SK-N-SH treated with all-trans-retinoic acid at 6 μM for 48 hours (cell line): ENCODE results near the gene LAMB4.

Experiments
- ATAC-seq: fragments of 200-7000 bp; cut with Tn5 transposase; 3 replicates; pipeline ENCODE4 v1.9.1; 2020; ENCODE audit warnings: mild to moderate bottlenecking, moderate library complexity
- ARNTL ChIP-seq: fragments of 450-650 bp; formaldehyde crosslinking; IDR thresholded peaks from 2 replicates; pipeline ENCODE4 v1.5.0; 2020; ENCODE audit warnings: low read depth, mild to moderate bottlenecking, moderate library complexity, borderline replicate concordance
- CREB5 ChIP-seq: fragments of 250-450 bp; sonication (Bioruptor Pico); IDR thresholded peaks from 2 replicates; pipeline ENCODE4 v1.5.1; 2020; ENCODE audit warnings: low read depth, mild to moderate bottlenecking, moderate library complexity
- CSRNP3 ChIP-seq: fragments of 250-450 bp; sonication (Bioruptor Pico); IDR thresholded peaks from 2 replicates; pipeline ENCODE4 v1.5.1; 2021; ENCODE audit warnings: mild to moderate bottlenecking, moderate library complexity
- GLIS3 ChIP-seq: fragments of 250-450 bp; sonication (Bioruptor Pico); IDR thresholded peaks from 2 replicates; pipeline ENCODE4 v1.5.0; 2020; ENCODE audit warnings: mild to moderate bottlenecking, moderate library complexity
- ISL1 ChIP-seq: fragments of 250-450 bp; sonication (Bioruptor Pico); IDR thresholded peaks from 2 replicates; pipeline ENCODE4 v2.1.2; 2022; ENCODE audit warnings: mild to moderate bottlenecking, moderate library complexity
- OSR1 ChIP-seq: fragments of 250-450 bp; sonication (Bioruptor Pico); IDR thresholded peaks from 2 replicates; pipeline ENCODE4 v1.8.0; 2022; ENCODE audit warnings: moderate library complexity, mild to moderate bottlenecking, inconsistent platforms
- PATZ1 ChIP-seq: fragments of 250-450 bp; sonication (Bioruptor Pico); IDR thresholded peaks from 2 replicates; pipeline ENCODE4 v1.8.0; 2020; ENCODE audit warnings: mild to moderate bottlenecking, moderate library complexity, borderline replicate concordance
- POU6F1 ChIP-seq: fragments of 250-450 bp; sonication (Bioruptor Pico); IDR thresholded peaks from 2 replicates; pipeline ENCODE4 v1.8.0; 2021; ENCODE audit warnings: low read depth, mild to moderate bottlenecking, moderate library complexity, borderline replicate concordance
- PPARA ChIP-seq: fragments of 250-450 bp; sonication (Bioruptor Pico); IDR thresholded peaks from 2 replicates; pipeline ENCODE4 v1.5.0; 2020; ENCODE audit warnings: mild to moderate bottlenecking, borderline replicate concordance
- RARB ChIP-seq: fragments of 250-450 bp; sonication (Bioruptor Pico); IDR thresholded peaks from 2 replicates; pipeline ENCODE4 v1.8.0; 2021; ENCODE audit warnings: mild to moderate bottlenecking, moderate library complexity
- SNAI2 ChIP-seq: fragments of 250-450 bp; sonication (Bioruptor Pico); IDR thresholded peaks from 2 replicates; pipeline ENCODE4 v1.5.0; 2020; ENCODE audit warnings: mild to moderate bottlenecking, moderate library complexity
- TCF4 ChIP-seq: fragments of 250-450 bp; sonication (Bioruptor Pico); IDR thresholded peaks from 2 replicates; pipeline ENCODE4 v1.8.0; 2021; ENCODE audit warnings: mild to moderate bottlenecking, moderate library complexity, borderline replicate concordance
- TOX ChIP-seq: fragments of 250-450 bp; sonication (Bioruptor Pico); IDR thresholded peaks from 2 replicates; pipeline ENCODE4 v1.8.0; 2021; ENCODE audit warnings: mild to moderate bottlenecking, moderate library complexity, borderline replicate concordance
- ZC3H10 ChIP-seq: fragments of 250-450 bp; sonication (Bioruptor Pico); IDR thresholded peaks from 2 replicates; pipeline ENCODE4 v1.5.1; 2021; ENCODE audit warnings: mild to moderate bottlenecking, moderate library complexity
- ZFP3 ChIP-seq: fragments of 250-450 bp; sonication (Bioruptor Pico); IDR thresholded peaks from 2 replicates; pipeline ENCODE4 v1.5.0; 2020; ENCODE audit warnings: mild to moderate bottlenecking, moderate library complexity
- ZFP30 ChIP-seq: fragments of 450-650 bp; formaldehyde crosslinking; IDR thresholded peaks from 2 replicates; pipeline ENCODE4 v1.5.0; 2022; ENCODE audit warnings: mild to moderate bottlenecking, moderate library complexity
- ZNF565 ChIP-seq: fragments of 450-650 bp; formaldehyde crosslinking; conservative IDR thresholded peaks from 2 replicates; pipeline ENCODE4 v1.5.0; 2020; ENCODE audit warnings: low read depth, mild to moderate bottlenecking, moderate library complexity
- ZNF70 ChIP-seq: fragments of 450-650 bp; formaldehyde crosslinking; IDR thresholded peaks from 2 replicates; pipeline ENCODE4 v1.5.0; 2020; ENCODE audit warnings: mild to moderate bottlenecking, moderate library complexity
- TF ChIP-seq, protein P1 (sequence below): fragments of 250-450 bp; sonication (Bioruptor Pico); IDR thresholded peaks from 2 replicates; pipeline ENCODE4 v1.5.0; 2020; ENCODE audit warnings: mild to moderate bottlenecking, moderate library complexity

The LAMB4 gene

GRCh38 chr7:108145401-108145800 is 15.2 kb upstream of the LAMB4 start:
- ATAC-seq: no peak
- TF ChIP-seq ZFP30 (CRISPR knock-in tag) (no peak), ISL1 (no peak), ZC3H10 (CRISPR knock-in tag) (no peak), RARB (CRISPR knock-in tag) (no peak)

DNA sequence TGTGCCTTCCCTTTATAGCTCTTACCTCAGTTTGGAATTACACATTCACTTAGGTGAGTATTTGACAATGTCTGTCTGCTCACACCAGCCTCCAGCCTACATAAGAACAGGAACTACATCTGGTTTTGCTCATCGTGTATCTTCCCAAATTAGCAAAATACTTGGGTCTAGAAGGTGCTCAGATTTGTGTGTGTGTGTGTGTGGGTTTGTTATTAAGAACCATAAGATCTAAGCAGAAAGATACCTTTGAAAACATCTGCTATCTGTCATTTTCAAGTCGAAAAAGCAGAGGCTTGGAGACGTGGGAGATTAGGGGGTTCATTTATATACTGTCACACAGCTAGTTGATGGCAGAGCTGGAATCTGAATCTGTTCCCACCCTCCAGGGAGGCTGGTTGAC is 14.8 kb upstream of the LAMB4 start:
- TF ChIP-seq ZFP3 (CRISPR knock-in tag) (no peak), SNAI2 (CRISPR knock-in tag) (no peak), ISL1 (no peak), ZC3H10 (CRISPR knock-in tag) (no peak), OSR1 (CRISPR knock-in tag) (no peak), CREB5 (no peak), TOX (no peak)
- TF ChIP-seq, all 23 proteins: peak for 0
- ATAC-seq: no peak

DNA sequence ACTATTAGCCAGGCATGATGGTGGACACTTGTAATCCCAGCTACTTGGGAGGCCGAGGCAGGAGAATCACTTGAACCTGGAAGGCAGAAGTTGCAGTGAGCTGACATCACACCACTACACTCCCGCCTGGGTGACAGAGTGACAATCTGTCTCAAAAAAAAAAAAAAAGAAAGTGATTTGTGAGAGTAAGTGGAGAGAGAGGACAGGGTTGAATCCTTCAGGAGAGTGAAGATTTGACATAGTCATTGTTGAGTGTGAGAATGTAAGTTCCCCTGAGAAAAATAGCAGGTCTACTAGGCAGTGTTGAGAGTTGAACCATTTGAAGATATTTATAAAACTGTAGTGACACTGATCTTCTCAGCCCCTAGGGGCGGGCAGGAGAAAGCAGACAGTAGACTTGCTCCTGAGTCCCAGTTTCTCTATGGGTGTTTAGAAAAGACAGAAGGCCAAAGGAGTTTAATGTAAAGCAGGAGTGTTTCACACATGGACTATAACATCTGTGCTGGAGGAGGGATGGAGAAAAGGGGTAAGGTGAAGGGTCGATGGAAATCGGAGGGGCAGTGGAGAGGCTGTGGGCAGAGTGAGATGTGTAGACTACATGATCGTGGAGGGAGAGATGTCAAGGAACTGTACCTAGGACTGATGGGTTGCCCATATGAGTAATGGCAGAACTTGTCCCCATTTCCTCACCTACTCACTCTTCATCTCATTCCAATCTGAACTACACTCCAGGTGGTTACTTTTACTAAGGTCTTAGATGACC is 13.7 kb upstream of the LAMB4 start:
- TF ChIP-seq PPARA (CRISPR knock-in tag) (no peak), ZFP3 (CRISPR knock-in tag) (no peak), ZNF70 (CRISPR knock-in tag) (no peak), OSR1 (CRISPR knock-in tag) (no peak), ZC3H10 (CRISPR knock-in tag) (no peak)
- no peak for ATAC-seq

DNA sequence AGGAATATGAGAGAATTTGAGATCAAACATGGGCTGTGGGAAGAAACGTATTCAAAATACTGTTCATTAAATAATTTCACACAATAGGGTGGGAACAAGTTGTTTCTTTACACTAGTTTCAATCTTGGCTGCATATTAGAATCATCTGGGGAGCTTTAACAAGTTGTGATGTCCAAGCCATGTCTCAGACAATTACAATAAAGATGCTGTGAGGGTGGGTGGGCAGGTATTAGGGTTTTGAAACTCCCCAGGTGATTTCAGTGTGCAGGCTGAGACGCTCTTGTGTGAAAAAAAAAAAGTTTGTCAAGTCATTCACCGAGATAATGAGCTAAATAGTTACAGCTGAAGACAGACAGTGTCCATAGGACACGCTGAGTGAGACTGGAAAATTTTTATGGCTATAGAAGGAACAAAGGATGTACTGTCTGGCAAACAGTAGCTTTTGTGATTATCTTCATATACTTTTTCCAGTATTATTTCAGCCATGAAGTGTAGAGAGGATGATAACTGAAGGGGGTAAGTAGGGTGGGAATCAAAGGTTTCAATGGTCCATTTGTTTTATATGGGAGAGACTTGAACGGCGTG is 12.6 kb upstream of the LAMB4 start:
- no peak for TF ChIP-seq PATZ1
- TF ChIP-seq GLIS3 (CRISPR knock-in tag): no peak
- no peak for TF ChIP-seq SNAI2 (CRISPR knock-in tag)
- no peak for TF ChIP-seq RARB (CRISPR knock-in tag)
- TF ChIP-seq, protein P1, sequence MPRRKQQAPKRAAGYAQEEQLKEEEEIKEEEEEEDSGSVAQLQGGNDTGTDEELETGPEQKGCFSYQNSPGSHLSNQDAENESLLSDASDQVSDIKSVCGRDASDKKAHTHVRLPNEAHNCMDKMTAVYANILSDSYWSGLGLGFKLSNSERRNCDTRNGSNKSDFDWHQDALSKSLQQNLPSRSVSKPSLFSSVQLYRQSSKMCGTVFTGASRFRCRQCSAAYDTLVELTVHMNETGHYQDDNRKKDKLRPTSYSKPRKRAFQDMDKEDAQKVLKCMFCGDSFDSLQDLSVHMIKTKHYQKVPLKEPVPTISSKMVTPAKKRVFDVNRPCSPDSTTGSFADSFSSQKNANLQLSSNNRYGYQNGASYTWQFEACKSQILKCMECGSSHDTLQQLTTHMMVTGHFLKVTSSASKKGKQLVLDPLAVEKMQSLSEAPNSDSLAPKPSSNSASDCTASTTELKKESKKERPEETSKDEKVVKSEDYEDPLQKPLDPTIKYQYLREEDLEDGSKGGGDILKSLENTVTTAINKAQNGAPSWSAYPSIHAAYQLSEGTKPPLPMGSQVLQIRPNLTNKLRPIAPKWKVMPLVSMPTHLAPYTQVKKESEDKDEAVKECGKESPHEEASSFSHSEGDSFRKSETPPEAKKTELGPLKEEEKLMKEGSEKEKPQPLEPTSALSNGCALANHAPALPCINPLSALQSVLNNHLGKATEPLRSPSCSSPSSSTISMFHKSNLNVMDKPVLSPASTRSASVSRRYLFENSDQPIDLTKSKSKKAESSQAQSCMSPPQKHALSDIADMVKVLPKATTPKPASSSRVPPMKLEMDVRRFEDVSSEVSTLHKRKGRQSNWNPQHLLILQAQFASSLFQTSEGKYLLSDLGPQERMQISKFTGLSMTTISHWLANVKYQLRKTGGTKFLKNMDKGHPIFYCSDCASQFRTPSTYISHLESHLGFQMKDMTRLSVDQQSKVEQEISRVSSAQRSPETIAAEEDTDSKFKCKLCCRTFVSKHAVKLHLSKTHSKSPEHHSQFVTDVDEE: no peak
- no peak for TF ChIP-seq ZNF565 (CRISPR knock-in tag)
- TF ChIP-seq ARNTL (CRISPR knock-in tag): no peak
- no peak for TF ChIP-seq ZC3H10 (CRISPR knock-in tag)
- TF ChIP-seq CSRNP3 (CRISPR knock-in tag): no peak
- no peak for ATAC-seq

- no peak for ATAC-seq
- TF ChIP-seq SNAI2 (CRISPR knock-in tag) (no peak), TCF4 (CRISPR knock-in tag) (no peak), TOX (no peak), GLIS3 (CRISPR knock-in tag) (no peak), PPARA (CRISPR knock-in tag) (no peak), POU6F1 (CRISPR knock-in tag) (no peak), CSRNP3 (CRISPR knock-in tag) (no peak), ZFP3 (CRISPR knock-in tag) (no peak)
- TF ChIP-seq, protein P1: no peak
Measured at GRCh38 chr7:108142180-108142579, 12.0 kb upstream of the LAMB4 start.
